GM18867 (cell line): ENCODE data around the gene ADCY2.

ENCODE experiments used
- ATAC-seq: cut with Tn5 transposase; IDR thresholded peaks from one replicate; pipeline ENCODE4 v1.9.1; 2021; ENCODE audit warnings: mild to moderate bottlenecking, moderate library complexity; ENCODE audit not compliant: unreplicated experiment

Gene ADCY2

GRCh38 chr5:7586480-7586879 lies 190.5 kb downstream of the ADCY2 start:
- ATAC-seq = no peak

- ATAC-seq = no peak
Measured at GRCh38 chr5:7589800-7590199, 193.9 kb downstream of the ADCY2 start.

DNA sequence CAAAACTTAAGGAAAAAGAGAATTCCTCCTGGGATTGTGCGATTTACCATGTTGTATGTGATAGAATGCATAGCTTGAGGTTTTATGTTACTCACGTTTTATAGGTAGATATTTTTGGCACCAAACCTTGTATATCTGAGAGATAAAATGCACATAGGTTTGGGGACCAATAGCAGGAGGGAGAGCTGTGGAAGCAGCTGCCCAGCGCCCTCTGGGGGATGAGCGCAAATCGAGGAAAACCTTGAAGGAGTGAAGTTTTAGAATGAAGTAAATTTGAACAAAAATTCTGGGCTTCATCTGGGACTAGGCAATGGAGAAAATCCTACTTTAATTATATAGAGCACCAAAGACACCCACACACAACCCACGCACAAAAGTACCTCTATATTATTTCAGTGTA lies 197.0 kb downstream of the ADCY2 start:
- ATAC-seq = no peak

GRCh38 chr5:7597059-7597642 lies 201.2 kb downstream of the ADCY2 start:
- ATAC-seq = no peak

- no peak for ATAC-seq
Measured at GRCh38 chr5:7606840-7607465, 211.0 kb downstream of the ADCY2 start.

- no peak for ATAC-seq
Measured at GRCh38 chr5:7608772-7609171, 212.8 kb downstream of the ADCY2 start.

GRCh38 chr5:7609726-7610125 lies 213.8 kb downstream of the ADCY2 start:
- ATAC-seq = no peak

DNA sequence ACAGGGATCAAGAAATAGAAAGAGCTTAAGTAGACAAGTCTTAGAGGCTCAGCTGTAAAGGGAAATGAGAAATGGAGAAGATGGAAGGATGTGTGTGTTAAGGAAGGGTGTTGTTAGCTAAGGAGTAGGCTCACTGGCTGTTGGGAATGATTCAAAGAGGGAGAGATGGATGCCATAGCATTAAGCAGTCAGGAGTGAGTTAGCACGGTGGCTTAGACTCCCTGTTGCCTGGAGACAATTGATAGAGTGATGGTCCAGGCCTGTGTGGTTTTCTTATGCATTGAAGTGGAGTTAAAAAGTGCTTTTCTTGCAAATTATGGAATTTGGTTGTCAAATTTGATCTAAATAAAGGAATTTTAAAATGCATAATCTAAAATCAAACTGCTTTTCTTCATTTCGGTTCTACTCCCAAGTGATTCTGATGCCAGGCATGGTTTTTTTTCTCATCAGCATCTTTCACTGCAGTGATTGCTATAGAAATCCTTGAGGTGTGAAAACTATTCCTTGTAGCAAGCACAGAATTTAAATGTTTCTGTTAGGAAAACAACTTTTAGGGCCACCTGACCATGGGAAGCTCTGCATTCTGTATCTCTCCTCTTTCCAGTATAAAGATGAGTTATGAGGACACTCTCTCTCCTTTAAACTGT lies 214.7 kb downstream of the ADCY2 start:
- ATAC-seq = no peak

GRCh38 chr5:7611518-7611917 lies 215.6 kb downstream of the ADCY2 start:
- no peak for ATAC-seq

- no peak for ATAC-seq
Measured at GRCh38 chr5:7615566-7616061, 219.7 kb downstream of the ADCY2 start.

DNA sequence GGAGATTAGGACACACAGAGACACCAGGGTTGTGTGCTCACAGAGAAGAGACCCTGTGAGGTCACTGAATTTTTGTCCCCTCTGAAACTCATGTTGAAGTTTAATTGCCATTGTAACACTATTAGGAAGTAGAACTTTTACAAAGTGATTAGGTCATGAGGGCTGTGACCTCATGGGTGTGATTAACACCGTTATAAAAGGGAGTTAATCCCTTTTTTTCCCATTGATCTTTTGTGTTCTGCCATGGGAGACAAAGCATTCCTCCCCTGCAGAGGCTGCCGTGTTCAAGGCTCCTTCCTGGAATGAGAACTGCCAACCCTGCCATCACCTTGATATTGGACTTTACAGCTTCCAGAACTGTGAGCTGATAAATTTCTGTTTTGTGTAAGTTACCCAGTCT lies 221.0 kb downstream of the ADCY2 start:
- no peak for ATAC-seq

DNA sequence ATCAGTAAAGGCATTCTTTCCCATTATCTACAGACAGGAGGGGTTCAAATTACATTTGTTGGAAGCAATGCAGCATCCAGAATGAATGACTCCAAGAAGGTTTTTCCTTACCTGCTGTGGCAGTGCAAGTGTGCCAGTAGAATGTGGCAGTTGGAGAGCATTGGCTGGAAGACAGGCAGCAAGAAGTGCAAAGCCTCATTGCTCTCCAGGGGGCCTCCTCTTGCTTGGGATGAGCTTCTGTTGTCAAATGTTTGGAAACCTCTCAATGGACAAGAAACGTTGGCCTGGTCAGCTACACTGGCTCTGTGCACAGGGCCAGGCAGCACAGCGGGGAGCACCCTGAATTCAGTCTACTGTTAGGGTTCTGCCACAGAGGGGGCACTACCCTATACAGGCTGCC lies 226.6 kb downstream of the ADCY2 start:
- no peak for ATAC-seq

DNA sequence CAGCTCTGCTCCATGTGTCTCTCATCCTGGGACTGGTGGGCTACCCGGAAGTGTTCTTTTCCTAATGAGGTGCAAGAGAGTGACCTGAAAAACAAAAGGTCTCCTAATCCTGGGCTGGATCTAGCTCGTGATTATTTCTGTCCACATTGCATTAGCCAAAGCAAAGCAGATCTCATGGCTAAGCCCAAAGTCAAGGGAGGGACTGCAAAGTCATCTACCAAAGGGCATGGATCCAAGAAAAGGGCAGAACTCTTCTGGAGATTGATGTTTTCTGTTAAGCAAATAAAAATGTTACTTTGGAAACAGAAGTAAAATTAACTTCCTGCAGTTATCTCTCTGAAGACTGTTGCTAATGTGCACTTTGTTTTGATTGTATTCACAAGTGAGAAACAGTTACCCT lies 229.8 kb downstream of the ADCY2 start:
- no peak for ATAC-seq

GRCh38 chr5:7628248-7628647 lies 232.3 kb downstream of the ADCY2 start:
- no peak for ATAC-seq

GRCh38 chr5:7628820-7629219 lies 232.9 kb downstream of the ADCY2 start:
- ATAC-seq = no peak

DNA sequence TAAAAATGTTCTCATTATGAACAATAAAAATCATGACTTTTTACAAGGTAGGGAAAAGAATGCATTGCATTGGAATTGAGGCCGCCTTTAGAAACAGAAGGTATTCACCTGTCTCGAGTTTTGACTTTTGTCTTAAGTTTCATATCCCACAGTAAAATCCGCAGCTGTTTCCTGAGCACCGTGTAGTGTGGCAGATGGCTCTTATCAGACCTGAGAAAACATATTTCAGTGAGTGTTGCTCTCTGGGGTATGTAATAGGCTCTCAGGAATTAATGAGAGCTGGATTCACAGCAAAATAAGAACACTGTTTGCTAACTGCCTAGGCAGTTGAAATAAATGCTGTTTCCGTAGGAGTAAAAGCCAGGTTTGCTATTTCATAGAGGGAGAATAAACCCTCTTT lies 233.6 kb downstream of the ADCY2 start:
- ATAC-seq = no peak

- no peak for ATAC-seq
Measured at GRCh38 chr5:7634837-7635236, 238.9 kb downstream of the ADCY2 start.

GRCh38 chr5:7638456-7638855 lies 242.5 kb downstream of the ADCY2 start:
- no peak for ATAC-seq

DNA sequence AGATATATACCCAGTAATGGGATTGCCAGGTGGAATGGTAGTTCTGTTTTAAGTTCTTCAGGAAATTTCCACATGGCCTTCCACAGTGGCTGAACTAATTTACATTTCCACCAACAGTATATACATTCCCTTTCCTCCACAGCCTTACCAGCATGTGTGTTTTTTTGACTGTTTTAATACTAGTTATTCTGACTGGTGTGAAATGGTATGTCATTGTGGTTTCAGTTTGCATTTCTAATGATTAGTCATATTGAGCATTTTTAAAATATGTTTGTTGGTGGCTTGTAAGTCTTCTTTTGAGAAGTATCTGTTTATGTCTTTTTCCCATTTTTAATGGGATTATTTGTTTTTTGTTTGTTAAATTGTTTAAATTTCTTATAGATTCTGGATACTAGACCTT lies 246.1 kb downstream of the ADCY2 start:
- no peak for ATAC-seq

GRCh38 chr5:7644723-7645122 lies 248.8 kb downstream of the ADCY2 start:
- no peak for ATAC-seq

DNA sequence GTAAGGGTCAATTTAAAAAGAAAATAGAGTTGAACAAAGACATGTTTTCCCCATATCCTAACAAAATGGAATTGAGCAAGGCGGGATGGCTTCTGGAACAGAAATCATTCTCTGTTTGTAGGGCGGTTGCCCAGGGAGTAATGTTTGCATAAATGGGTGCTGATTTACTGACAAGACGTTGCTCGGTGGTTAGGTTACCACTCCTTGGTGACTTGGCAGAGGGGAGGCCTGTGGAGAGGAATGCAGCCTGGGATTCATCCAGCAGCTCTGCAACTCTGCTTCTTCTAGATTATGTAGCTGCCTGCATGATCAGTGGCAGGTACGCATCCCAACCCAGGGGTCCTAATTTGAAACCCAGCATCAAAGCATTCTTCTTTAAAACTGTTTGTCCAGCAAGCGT lies 254.8 kb downstream of the ADCY2 start:
- no peak for ATAC-seq

GRCh38 chr5:7653046-7653445 lies 257.1 kb downstream of the ADCY2 start:
- no peak for ATAC-seq
